HG03354 (cell line): ENCODE measurements around the gene APOBEC3B.
A peak's percentile ranks its signal among the peaks of the same experiment; 100 is the strongest.
"Not testable (repeated sequence)": the region's sequence is repeated elsewhere in the genome, so short reads cannot be mapped to it uniquely, and the experiment has no call there.

Experiments
- ATAC-seq: cut with Tn5 transposase; IDR thresholded peaks from one replicate; pipeline ENCODE4 v1.9.1; 2021; ENCODE audit warnings: mild to moderate bottlenecking; ENCODE audit not compliant: unreplicated experiment, poor library complexity, severe bottlenecking

APOBEC3B gene

GRCh38 chr22:38986629-38987028 lies 4.5 kb downstream of the APOBEC3B start:
- no peak for ATAC-seq

GRCh38 chr22:38987171-38987895 lies 5.2 kb downstream of the APOBEC3B start:
- ATAC-seq: no peak

GRCh38 chr22:38989466-38989865 lies 7.3 kb downstream of the APOBEC3B start:
- ATAC-seq: no peak

GRCh38 chr22:38992871-38993371 lies 10.8 kb downstream of the APOBEC3B start:
- ATAC-seq: not testable (repeated sequence)

- no peak for ATAC-seq
Measured at GRCh38 chr22:38996105-38996504, 14.0 kb downstream of the APOBEC3B start.

GRCh38 chr22:38997518-38997917 lies 15.4 kb downstream of the APOBEC3B start:
- no peak for ATAC-seq

GRCh38 chr22:39003165-39003638 lies 21.1 kb downstream of the APOBEC3B start:
- ATAC-seq: no peak

- no peak for ATAC-seq
Measured at GRCh38 chr22:39007177-39007576, 25.0 kb downstream of the APOBEC3B start.

- not testable (repeated sequence) for ATAC-seq
Measured at GRCh38 chr22:39008271-39008850, 26.2 kb downstream of the APOBEC3B start.

GRCh38 chr22:39010946-39011345 lies 28.8 kb downstream of the APOBEC3B start:
- ATAC-seq: no peak

- ATAC-seq: no peak
Measured at GRCh38 chr22:39012533-39013511, 30.7 kb downstream of the APOBEC3B start.

GRCh38 chr22:39013561-39013941 lies 31.4 kb downstream of the APOBEC3B start:
- not testable (repeated sequence) for ATAC-seq

- ATAC-seq: peak; percentile 93
Measured at GRCh38 chr22:39013942-39014722, 32.0 kb downstream of the APOBEC3B start, which contains the start of gene APOBEC3C. TSS of gene APOBEC3C (plus strand) at chr22:39014257. CDS start at chr22:39014363, 106 bp downstream.

- not testable (repeated sequence) for ATAC-seq
Measured at GRCh38 chr22:39014723-39015121, 32.6 kb downstream of the APOBEC3B start.

GRCh38 chr22:39016592-39016991 lies 34.4 kb downstream of the APOBEC3B start:
- no peak for ATAC-seq

GRCh38 chr22:39017596-39018365 lies 35.6 kb downstream of the APOBEC3B start:
- ATAC-seq: no peak

GRCh38 chr22:39020021-39020651 lies 38.0 kb downstream of the APOBEC3B start:
- ATAC-seq: not testable (repeated sequence)
